Suprapubic skin (tissue), 4 donors: ENCODE results near the gene NEK6. TPM values are rescaled to one million over a fixed set of nuclear protein-coding genes. Genes with fewer than 3 reads are reported as not detected.

Source experiments
- DNase-seq, 2 donors: peaks; one replicate each; pipeline ENCODE4 v3.0.0-alpha.2; 2019; ENCODE audit warnings: low spot score in 2 of 2
- H3K27ac ChIP-seq: fragments of 200-600 bp; sonication (generic); one replicate; pipeline ENCODE4 v1.5.1; 2019
- H3K27me3 ChIP-seq: fragments of 200-600 bp; sonication (generic); one replicate; pipeline ENCODE4 v1.5.1; 2019
- H3K36me3 ChIP-seq: fragments of 200-600 bp; sonication (generic); one replicate; pipeline ENCODE4 v1.5.1; 2019
- H3K4me1 ChIP-seq: fragments of 200-600 bp; sonication (generic); one replicate; pipeline ENCODE4 v1.5.1; 2019
- H3K4me3 ChIP-seq: fragments of 200-600 bp; sonication (generic); one replicate; pipeline ENCODE4 v1.5.1; 2019; ENCODE audit warnings: mild to moderate bottlenecking
- H3K9me3 ChIP-seq: fragments of 200-600 bp; sonication (generic); one replicate; pipeline ENCODE4 v1.5.1; 2019
- CTCF ChIP-seq, 2 donors: fragments of 200-600 bp in 1 of 2; fragments of 450-650 bp in 1 of 2; sonication (generic) in 1 of 2; IDR thresholded peaks; one replicate each; pipeline ENCODE4 v1.5.1; 2016 to 2019; ENCODE audit warnings: antibody characterized with exemption in 2 of 2, mild to moderate bottlenecking in 1 of 2, moderate library complexity in 1 of 2
- EP300 ChIP-seq: sonication (generic); formaldehyde crosslinking; IDR thresholded peaks from one replicate; pipeline ENCODE4 v1.6.1; 2017; ENCODE audit warnings: antibody characterized with exemption
- POLR2A ChIP-seq, 2 donors: fragments of 450-650 bp; IDR thresholded peaks; one replicate each; pipeline ENCODE4 v1.6.1; 2017; ENCODE audit warnings: antibody characterized with exemption in 2 of 2, mild to moderate bottlenecking in 2 of 2, moderate library complexity in 2 of 2
- POLR2AphosphoS5 ChIP-seq, 3 donors: sonication (generic); formaldehyde crosslinking; IDR thresholded peaks; one replicate each; pipeline ENCODE4 v1.6.1; 2017; ENCODE audit warnings: antibody characterized with exemption in 3 of 3
- WGBS: methylation state at CpG from one replicate; pipeline ENCODE4 v1.1.5; 2018; 5-methylcytosine and 5-hydroxymethylcytosine counted together
- total RNA-seq, 4 donors: library from RNA; depleted of rRNA; stranded (reverse); fragments of >200 nt; gene quantifications; one replicate each; pipeline ENCODE4 v1.1.0, GENCODE V29; 2016

The NEK6 gene
- total RNA-seq, 4 donors from 2014 or later, result 5.4 to 17.5 (median 10.6) TPM

GRCh38 chr9:124277420-124277819 lies 19.7 kb downstream of the NEK6 start:
- Histone ChIP-seq H3K27ac (no peak overlapping the region), H3K4me1 (peaks cover 51% of the 10 kb centered on the region), H3K4me3 (no peak overlapping the region), H3K9me3 (no peaks in the 10 kb centered on the region), H3K27me3 (no peaks in the 10 kb centered on the region), H3K36me3 (no peaks in the 10 kb centered on the region)
- TF ChIP-seq CTCF (IDR thresholded peaks at IDR 0.05), result no peak
- no peak for TF ChIP-seq EP300
- TF ChIP-seq POLR2AphosphoS5 (IDR thresholded peaks at IDR 0.05), result no peak
- no peak for TF ChIP-seq POLR2A (IDR thresholded peaks at IDR 0.05)
- no peak for DNase-seq
- WGBS, result 85% methylated on average over 17 of the region's 17 CpGs

DNA sequence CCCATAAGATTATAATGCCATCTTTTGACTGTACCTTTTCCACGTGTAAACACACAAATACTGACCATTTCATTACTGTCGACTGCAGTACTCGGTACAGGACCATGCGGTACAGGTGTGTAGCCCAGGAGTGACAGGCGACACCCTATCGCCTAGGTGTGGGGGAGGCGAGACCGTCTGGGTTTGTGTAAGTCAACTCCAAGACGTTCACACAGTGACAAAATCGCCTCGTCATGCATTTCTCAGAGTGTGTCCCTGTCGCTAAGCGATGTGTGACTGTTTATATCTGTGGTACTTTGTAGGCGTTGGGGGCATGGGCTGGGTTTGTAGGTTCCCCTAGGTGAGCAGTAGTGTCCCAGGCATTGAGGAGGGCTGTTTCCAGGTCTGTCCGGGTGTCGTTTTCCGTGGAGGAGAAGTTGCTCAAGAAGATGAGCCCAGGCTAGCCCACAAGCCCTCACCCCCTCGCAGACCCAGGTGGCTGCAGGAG lies 20.3 kb downstream of the NEK6 start:
- Histone ChIP-seq H3K36me3 (no peaks in the 10 kb centered on the region), H3K4me1 (peaks cover 50% of the 10 kb centered on the region), H3K4me3 (no peak overlapping the region), H3K9me3 (no peaks in the 10 kb centered on the region), H3K27ac (no peak overlapping the region), H3K27me3 (no peaks in the 10 kb centered on the region)
- 85% methylated on average over 16 of the region's 18 CpGs for WGBS
- TF ChIP-seq POLR2AphosphoS5 (IDR thresholded peaks at IDR 0.05), result no peak
- TF ChIP-seq POLR2A (IDR thresholded peaks at IDR 0.05), result no peak
- no peak for TF ChIP-seq CTCF (IDR thresholded peaks at IDR 0.05)
- no peak for TF ChIP-seq EP300
- DNase-seq, result no peak

- Histone ChIP-seq H3K27ac (peak overlapping the region; percentile 75), H3K9me3 (no peaks in the 10 kb centered on the region), H3K27me3 (no peaks in the 10 kb centered on the region), H3K4me1 (peaks cover 60% of the 10 kb centered on the region), H3K4me3 (no peak overlapping the region), H3K36me3 (no peaks in the 10 kb centered on the region)
- DNase-seq, result no peak
- TF ChIP-seq CTCF (IDR thresholded peaks at IDR 0.05), result no peak
- TF ChIP-seq POLR2A (IDR thresholded peaks at IDR 0.05), result no peak
- no peak for TF ChIP-seq EP300
- no peak for TF ChIP-seq POLR2AphosphoS5 (IDR thresholded peaks at IDR 0.05)
- WGBS, result 62% methylated on average over 11 of the region's 11 CpGs
Observed at GRCh38 chr9:124279531-124280175, 21.9 kb downstream of the NEK6 start.

DNA sequence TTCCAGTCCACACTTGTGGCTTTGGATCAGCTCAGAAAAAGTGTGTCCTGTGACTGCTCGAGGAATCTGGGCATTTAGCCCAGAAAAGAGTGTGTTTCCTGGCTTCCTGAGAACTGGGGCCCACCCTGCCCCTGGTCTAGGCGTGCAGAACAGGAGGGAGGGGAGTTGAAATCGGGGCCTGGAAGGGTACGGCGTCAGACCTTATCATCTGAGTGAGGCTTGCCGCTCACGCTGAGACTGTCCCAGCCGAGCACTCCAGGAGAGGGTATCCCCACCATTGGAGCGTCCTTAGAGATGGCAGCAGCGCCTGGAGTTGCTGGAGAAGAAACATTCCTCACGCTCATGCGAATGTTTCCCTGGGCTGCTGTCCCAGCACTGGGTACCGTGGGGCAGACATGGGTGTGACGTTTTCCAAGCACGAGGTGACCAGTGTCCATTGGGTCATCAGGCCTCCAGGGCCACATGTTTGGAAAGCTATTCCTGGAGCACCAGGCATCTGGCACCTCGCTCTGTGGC lies 22.5 kb downstream of the NEK6 start:
- H3K4me3 ChIP-seq, result no peak overlapping the region
- peaks cover 65% of the 10 kb centered on the region for H3K4me1 ChIP-seq
- H3K9me3 ChIP-seq, result no peaks in the 10 kb centered on the region
- WGBS, result 38% methylated on average over 14 of the region's 16 CpGs
- no peak for TF ChIP-seq POLR2AphosphoS5 (IDR thresholded peaks at IDR 0.05)
- no peak for TF ChIP-seq CTCF (IDR thresholded peaks at IDR 0.05)
- TF ChIP-seq POLR2A (IDR thresholded peaks at IDR 0.05), result no peak
- TF ChIP-seq EP300, result no peak
- no peaks in the 10 kb centered on the region for H3K27me3 ChIP-seq
- no peak for DNase-seq
- H3K36me3 ChIP-seq, result no peaks in the 10 kb centered on the region
- peak overlapping the region; percentile 75 for H3K27ac ChIP-seq

- Histone ChIP-seq H3K4me1 (peaks cover 76% of the 10 kb centered on the region), H3K27me3 (no peaks in the 10 kb centered on the region), H3K36me3 (peaks cover 4% of the 10 kb centered on the region), H3K9me3 (no peaks in the 10 kb centered on the region), H3K27ac (peak overlapping the region; percentile 75), H3K4me3 (no peak overlapping the region)
- no peak for TF ChIP-seq POLR2AphosphoS5 (IDR thresholded peaks at IDR 0.05)
- TF ChIP-seq POLR2A (IDR thresholded peaks at IDR 0.05), result no peak
- TF ChIP-seq CTCF (IDR thresholded peaks at IDR 0.05), result no peak
- no peak for TF ChIP-seq EP300
- 75% methylated on average over 15 of the region's 15 CpGs for WGBS
- DNase-seq, result no peak
Observed at GRCh38 chr9:124281931-124282371, 24.2 kb downstream of the NEK6 start.
